H1 (cell line): Measurements from ENCODE around the gene GABARAPL2.

Experiments
- CEBPB ChIP-seq: IDR thresholded peaks from 2 replicates; pipeline ENCODE4 v1.6.1; 2012; ENCODE audit warnings: low read depth, low read length
- CTCF ChIP-seq, 3 experiments: IDR thresholded peaks; 1 replicate in 2 of 3; 2 replicates in 1 of 3; pipeline versions ENCODE4 v1.5.1 to v1.6.1; 2011; ENCODE audit warnings: low read length in 3 of 3, mild to moderate bottlenecking in 3 of 3, inconsistent platforms in 2 of 3, low read depth in 1 of 3, moderate library complexity in 1 of 3; ENCODE audit not compliant: insufficient read depth in 1 of 3; ENCODE audit errors: control extremely low read depth in 1 of 3
- EZH2 ChIP-seq: fragments of 200-600 bp; sonication (generic); IDR thresholded peaks from 2 replicates; pipeline ENCODE4 v1.7.1; 2012; ENCODE audit warnings: low read depth, mild to moderate bottlenecking, moderate library complexity, low read length, inconsistent platforms; ENCODE audit not compliant: severe bottlenecking
- GABPA ChIP-seq: IDR thresholded peaks from 2 replicates; pipeline ENCODE4 v1.6.1; 2011; ENCODE audit warnings: mild to moderate bottlenecking, low read length, moderate library complexity, borderline replicate concordance; ENCODE audit not compliant: insufficient read depth
- JUND ChIP-seq: IDR thresholded peaks from 2 replicates; pipeline ENCODE4 v1.6.1; 2011; ENCODE audit warnings: mild to moderate bottlenecking, improper control_type of control experiment, low read length
- POLR2AphosphoS5 ChIP-seq: IDR thresholded peaks from 2 replicates; pipeline ENCODE4 v1.6.1; 2011; ENCODE audit warnings: low read depth, low read length
- YY1 ChIP-seq: IDR thresholded peaks from 2 replicates; pipeline ENCODE4 v1.6.1; 2011; ENCODE audit warnings: low read depth, mild to moderate bottlenecking, low read length

GRCh38 chr16:75556431-75556950, 9.7 kb upstream of the GABARAPL2 start:
- TF ChIP-seq JUND = no peak
- TF ChIP-seq CTCF (IDR thresholded peaks at IDR 0.05; ENCODE audit: control extremely low read depth in 1 of 3, insufficient read depth in 1 of 3, low read depth in 1 of 3, low read length in 3 of 3) = no peak
- no peak for TF ChIP-seq POLR2AphosphoS5
- no peak for TF ChIP-seq YY1
- no peak for TF ChIP-seq GABPA
- no peak for TF ChIP-seq CEBPB
- no peak for TF ChIP-seq EZH2
